A673 (cell line): ENCODE measurements around the gene RNF223. TPM values are rescaled to one million over a fixed set of nuclear protein-coding genes. Genes with fewer than 3 reads are reported as not detected.
"Not testable (repeated sequence)": the region's sequence is repeated elsewhere in the genome, so short reads cannot be mapped to it uniquely, and the experiment has no call there.

Source experiments
- BruUV-seq: library from RNA; stranded (reverse); fragments of 400-500 nt; replicated peaks from 2 replicates; lab custom pipeline; 2021; lab: Mats Ljungman, UMichigan
- CTCF ChIA-PET: fragments of 300-600 bp; sonication (Branson Sonifier 250); formaldehyde crosslinking; loops from one replicate; lab custom pipeline; 2022; ENCODE audit warnings: antibody characterized with exemption; lab: Charles Lee
- POLR2A ChIA-PET: fragments of 300-600 bp; sonication (Branson Sonifier 250); formaldehyde crosslinking; loops from one replicate; lab custom pipeline; 2022; ENCODE audit warnings: antibody characterized with exemption; ENCODE audit not compliant: low non-redundant PET; lab: Charles Lee
- DNase-seq: peaks from one replicate; pipeline ENCODE4 v3.0.0-alpha.2; 2015; ENCODE audit warnings: low spot score
- H3K27ac ChIP-seq: fragments of 200-600 bp; sonication (generic); 2 replicates; pipeline ENCODE4 v1.5.1; 2016; ENCODE audit warnings: mixed run types, low read depth, mild to moderate bottlenecking, mixed read lengths, antibody characterized with exemption, low read length; ENCODE audit not compliant: poor library complexity, severe bottlenecking
- H3K27me3 ChIP-seq: fragments of 200-600 bp; sonication (generic); replicated peaks from 2 replicates; pipeline ENCODE4 v1.6.1; 2017; ENCODE audit warnings: mixed run types, low read depth, mild to moderate bottlenecking, mixed read lengths, antibody characterized with exemption, low read length; ENCODE audit not compliant: insufficient read depth, poor library complexity
- H3K36me3 ChIP-seq: fragments of 200-600 bp; sonication (generic); 2 replicates; pipeline ENCODE4 v1.6.1; 2016; ENCODE audit warnings: mixed run types, mild to moderate bottlenecking, mixed read lengths, antibody characterized with exemption, low read length; ENCODE audit not compliant: insufficient read depth, poor library complexity, severe bottlenecking
- H3K4me1 ChIP-seq: fragments of 200-600 bp; sonication (generic); 2 replicates; pipeline ENCODE4 v1.6.1; 2017; ENCODE audit warnings: mixed run types, mild to moderate bottlenecking, mixed read lengths, antibody characterized with exemption, low read length; ENCODE audit not compliant: insufficient read depth, poor library complexity, severe bottlenecking
- H3K4me3 ChIP-seq: fragments of 200-600 bp; sonication (generic); 2 replicates; pipeline ENCODE4 v1.5.1; 2016; ENCODE audit warnings: low read depth, mixed run types, mild to moderate bottlenecking, mixed read lengths, low read length; ENCODE audit not compliant: poor library complexity, severe bottlenecking
- H3K9me3 ChIP-seq: fragments of 200-600 bp; sonication (generic); 2 replicates; pipeline ENCODE4 v1.6.1; 2016; ENCODE audit warnings: mixed run types, low read depth, mild to moderate bottlenecking, mixed read lengths, antibody characterized with exemption, low read length; ENCODE audit not compliant: poor library complexity, severe bottlenecking
- CTCF ChIP-seq: fragments of 300-800, 200-600 bp; sonication (generic); conservative IDR thresholded peaks from 2 replicates; pipeline ENCODE4 v1.5.1; 2017; ENCODE audit warnings: low read depth, mild to moderate bottlenecking, antibody characterized with exemption, low read length, moderate library complexity, mixed read lengths
- EZH2 ChIP-seq: fragments of 200-600 bp; sonication (generic); IDR thresholded peaks from 2 replicates; pipeline ENCODE4 v1.6.1; 2017; ENCODE audit warnings: borderline replicate concordance, low read depth, mild to moderate bottlenecking, mixed read lengths, antibody characterized with exemption, low read length; ENCODE audit not compliant: poor library complexity, severe bottlenecking
- intact Hi-C: fragments of 100-400 bp; cut with micrococcal nuclease; formaldehyde crosslinking; loops from one replicate; pipeline ENCODE4 v1.10.0; 2022; ENCODE audit not compliant: unreplicated experiment
- total RNA-seq: library from RNA; stranded (reverse); gene quantifications from 2 replicates; pipeline ENCODE4 v1.2.3, GENCODE V29; 2021

The RNF223 gene
- total RNA-seq, 1 experiment from 2014 or later: not detected

- POLR2A ChIA-PET: no interaction called here
- H3K4me3 ChIP-seq: no peak overlapping the region
- DNase-seq: no peak
- TF ChIP-seq EZH2 (no peak), CTCF (no peak)
- H3K27ac ChIP-seq: no peak overlapping the region
- intact Hi-C loops: no loop called here
- BruUV-seq: TSS peak; percentile 8
- no peaks in the 10 kb centered on the region for H3K4me1 ChIP-seq
- no peaks in the 10 kb centered on the region for H3K27me3 ChIP-seq
- no peaks in the 10 kb centered on the region for H3K9me3 ChIP-seq
- CTCF ChIA-PET: no interaction called here
- no peaks in the 10 kb centered on the region for H3K36me3 ChIP-seq
Observed at GRCh38 chr1:1100296-1100695, 26.2 kb upstream of the RNF223 start.

- no peaks in the 10 kb centered on the region for H3K36me3 ChIP-seq
- no peaks in the 10 kb centered on the region for H3K9me3 ChIP-seq
- BruUV-seq: no TSS peak
- CTCF ChIA-PET: no interaction called here
- POLR2A ChIA-PET: no interaction called here
- no peaks in the 10 kb centered on the region for H3K4me1 ChIP-seq
- DNase-seq: no peak
- no peak overlapping the region for H3K27ac ChIP-seq
- H3K27me3 ChIP-seq: no peaks in the 10 kb centered on the region
- no peak overlapping the region for H3K4me3 ChIP-seq
- TF ChIP-seq CTCF (no peak), EZH2 (no peak)
- intact Hi-C loops: no loop called here
Observed at GRCh38 chr1:1099506-1100183, 25.5 kb upstream of the RNF223 start.

- intact Hi-C loops: no loop called here
- no peak for DNase-seq
Observed at GRCh38 chr1:1098681-1099421, 24.7 kb upstream of the RNF223 start.

GRCh38 chr1:1096136-1096535, 22.0 kb upstream of the RNF223 start:
- POLR2A ChIA-PET, H3K27me3 ChIP-seq, DNase-seq: not testable (repeated sequence)

More at GRCh38 chr1:1098681-1099421, 24.7 kb upstream of the RNF223 start:
- TF ChIP-seq CTCF (no peak), EZH2 (no peak)
- H3K4me3 ChIP-seq: no peak overlapping the region
- ChIA-PET CTCF (no interaction called here), POLR2A (no interaction called here)
- H3K4me1 ChIP-seq: no peaks in the 10 kb centered on the region
- no peaks in the 10 kb centered on the region for H3K36me3 ChIP-seq
- no peaks in the 10 kb centered on the region for H3K27me3 ChIP-seq
- no peaks in the 10 kb centered on the region for H3K9me3 ChIP-seq
- BruUV-seq: no TSS peak
- H3K27ac ChIP-seq: no peak overlapping the region

More at GRCh38 chr1:1096136-1096535, 22.0 kb upstream of the RNF223 start:
- H3K4me1 ChIP-seq, H3K4me3 ChIP-seq, CTCF ChIA-PET, H3K27ac ChIP-seq, H3K36me3 ChIP-seq, H3K9me3 ChIP-seq, intact Hi-C loops, BruUV-seq: not testable (repeated sequence)
